Esophagus (tissue), 2 donors: ENCODE measurements around the gene POGZ. TPM values are rescaled to one million over a fixed set of nuclear protein-coding genes. Genes with fewer than 3 reads are reported as not detected.

Experiments used
- H3K27ac ChIP-seq, 2 donors: one replicate each; pipeline ENCODE4 v1.5.1; 2013; ENCODE audit warnings: low read depth in 2 of 2, mild to moderate bottlenecking in 2 of 2, inconsistent platforms in 1 of 2, low read length in 1 of 2, moderate library complexity in 1 of 2
- H3K27me3 ChIP-seq, 2 donors: one replicate each; pipeline ENCODE4 v1.6.1; 2013; ENCODE audit warnings: low read length in 2 of 2, control low read depth in 1 of 2, mild to moderate bottlenecking in 1 of 2; ENCODE audit not compliant: insufficient read depth in 2 of 2, control insufficient read depth in 1 of 2
- H3K36me3 ChIP-seq, 2 donors: one replicate each; pipeline ENCODE4 v1.6.1; 2013; ENCODE audit warnings: low read length in 1 of 2; ENCODE audit not compliant: control insufficient read depth in 2 of 2, insufficient read depth in 2 of 2
- H3K4me1 ChIP-seq, 2 donors: one replicate each; pipeline ENCODE4 v1.6.1; 2013; ENCODE audit warnings: low read length in 1 of 2; ENCODE audit not compliant: control insufficient read depth in 2 of 2, insufficient read depth in 2 of 2
- H3K4me3 ChIP-seq, 2 donors: one replicate each; pipeline ENCODE4 v1.5.1; 2013; ENCODE audit warnings: low read length in 2 of 2, mild to moderate bottlenecking in 2 of 2, low read depth in 1 of 2, moderate library complexity in 1 of 2
- H3K9me3 ChIP-seq, 2 donors: one replicate each; pipeline ENCODE4 v1.6.1; 2013; ENCODE audit warnings: mild to moderate bottlenecking in 2 of 2, low read depth in 1 of 2, low read length in 1 of 2, moderate library complexity in 1 of 2; ENCODE audit not compliant: control insufficient read depth in 2 of 2, insufficient read depth in 1 of 2
- WGBS, 2 donors: extraction: QIAGEN DNeasy Blood & Tissue Kit; methylation state at CpG; one replicate each; pipeline ENCODE4 v1.1.7; 2013; 5-methylcytosine and 5-hydroxymethylcytosine counted together
- polyA plus RNA-seq, 2 donors: library from polyadenylated mRNA; stranded (reverse); fragments of 200-250 nt; gene quantifications; one replicate each; pipeline ENCODE4 v1.2.3, GENCODE V29; 2013
- donor health status: healthy with polysubstance abuse.
- donor health status: Bipolar disorder and iron deficiency.

The POGZ gene
- 10 to 100 TPM; 11.0 to 26.3 TPM for polyA plus RNA-seq

- H3K4me3 ChIP-seq: peak within 1 kb of the TSS; percentile 76 to 86
- WGBS, 2 donors: 13 to 16% methylated on average over 24 to 30 of the region's 30 CpGs
- peak within 1 kb of the TSS; percentile 95 to 98 for H3K27ac ChIP-seq
- no peaks in the 10 kb centered on the region for H3K9me3 ChIP-seq
- H3K27me3 ChIP-seq: no peaks in the 10 kb centered on the region
- no peaks in the 10 kb centered on the region for H3K36me3 ChIP-seq
- H3K4me1 ChIP-seq: peaks cover 0 to 2% of the 10 kb centered on the region in 2 donors
Measured at GRCh38 chr1:151459331-151460046, at the start of gene POGZ. Gene POGZ, minus strand, starts transcription at chr1:151459494. Its CDS starts 17,290 bp downstream, at chr1:151442204.

DNA sequence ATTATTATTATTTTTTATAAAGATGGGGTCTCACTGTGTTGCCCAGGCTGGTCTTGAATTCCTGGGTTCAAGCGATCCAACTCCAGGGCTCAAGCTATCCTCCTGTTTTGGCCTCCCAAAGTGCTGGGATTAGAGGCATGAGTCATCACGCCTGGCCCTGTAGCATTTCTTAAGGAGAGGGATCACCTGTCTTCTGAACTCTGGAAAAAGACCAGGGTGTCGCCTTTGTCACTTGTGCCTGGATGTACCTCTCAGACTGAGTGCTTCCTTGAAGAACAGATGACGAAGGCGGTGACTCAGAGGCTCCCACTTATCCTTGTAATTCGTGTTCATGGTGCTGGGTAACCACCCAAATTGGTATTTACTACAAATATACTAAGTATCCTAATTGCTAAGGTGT, 49.5 kb upstream of the POGZ start:
- Histone ChIP-seq H3K27ac (no peak overlapping the region), H3K4me3 (no peak overlapping the region), H3K36me3 (no peaks in the 10 kb centered on the region), H3K4me1 (peaks cover 8 to 13% of the 10 kb centered on the region in 2 donors), H3K9me3 (no peaks in the 10 kb centered on the region), H3K27me3 (no peaks in the 10 kb centered on the region)
- WGBS, 2 donors: 60 to 69% methylated on average over 6 of the region's 6 CpGs

GRCh38 chr1:151504759-151505158, 45.5 kb upstream of the POGZ start:
- H3K9me3 ChIP-seq: no peaks in the 10 kb centered on the region
- H3K4me3 ChIP-seq: no peak overlapping the region
- H3K36me3 ChIP-seq: no peaks in the 10 kb centered on the region
- H3K27me3 ChIP-seq: no peaks in the 10 kb centered on the region
- 77 to 88% methylated on average over 4 of the region's 4 CpGs for WGBS, 2 donors
- no peak overlapping the region for H3K27ac ChIP-seq
- H3K4me1 ChIP-seq: no peaks in the 10 kb centered on the region

- H3K36me3 ChIP-seq: no peaks in the 10 kb centered on the region
- H3K4me1 ChIP-seq: no peaks in the 10 kb centered on the region
- H3K4me3 ChIP-seq: no peak overlapping the region
- H3K27ac ChIP-seq: no peak overlapping the region
- WGBS, 2 donors: 38 to 43% methylated on average over 3 of the region's 3 CpGs
- H3K27me3 ChIP-seq: no peaks in the 10 kb centered on the region
- no peaks in the 10 kb centered on the region for H3K9me3 ChIP-seq
Measured at GRCh38 chr1:151504252-151504651, 45.0 kb upstream of the POGZ start.

DNA sequence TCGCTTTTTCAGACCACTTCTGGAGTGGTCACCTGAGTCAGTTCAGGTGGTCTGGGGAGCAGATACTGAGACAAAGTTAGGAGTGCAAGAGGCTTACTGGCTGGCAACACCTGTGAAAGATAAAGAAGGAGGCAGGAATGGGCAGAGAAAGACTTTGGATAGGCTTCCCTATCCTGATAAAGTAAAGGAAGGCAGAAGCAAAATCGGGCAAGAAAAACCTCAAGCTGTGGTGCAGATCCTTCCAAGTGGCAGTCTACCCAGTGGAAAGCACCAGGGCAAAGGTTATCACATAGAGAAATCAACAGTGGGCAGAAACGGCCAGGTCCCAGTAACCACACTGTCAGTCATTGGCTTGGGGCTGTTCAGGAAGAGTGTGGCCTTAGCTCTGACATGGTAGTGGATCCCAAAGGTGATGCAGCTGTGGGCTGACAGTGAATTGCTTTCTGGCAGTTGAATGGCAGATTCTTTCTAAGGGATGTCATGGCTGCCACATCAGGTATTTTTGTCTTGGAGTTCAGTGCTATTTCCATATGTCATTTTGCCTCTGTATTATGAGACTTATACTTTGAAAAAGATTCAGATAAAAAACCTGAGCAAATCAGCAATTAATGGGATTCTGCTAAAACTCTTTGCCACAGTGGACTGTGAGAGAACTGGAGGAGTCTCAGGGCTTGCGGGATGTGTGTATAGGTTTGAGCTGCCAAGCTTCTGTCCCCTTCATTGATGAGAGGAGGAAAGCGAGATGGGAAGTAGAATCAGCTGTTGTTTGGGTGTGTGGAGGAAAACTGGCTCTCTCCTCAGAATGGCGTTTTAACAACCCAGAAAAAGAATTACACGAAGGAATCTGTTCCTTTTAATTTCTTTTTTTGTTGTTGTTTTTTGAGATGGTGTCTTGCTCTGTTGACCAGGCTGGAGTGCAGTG, 43.8 kb upstream of the POGZ start:
- Histone ChIP-seq H3K4me3 (no peak overlapping the region), H3K27me3 (no peaks in the 10 kb centered on the region), H3K36me3 (no peaks in the 10 kb centered on the region), H3K9me3 (no peaks in the 10 kb centered on the region), H3K27ac (no peak overlapping the region), H3K4me1 (no peaks in the 10 kb centered on the region)
- 68% methylated on average over 7 of the region's 7 CpGs for WGBS, 2 donors

DNA sequence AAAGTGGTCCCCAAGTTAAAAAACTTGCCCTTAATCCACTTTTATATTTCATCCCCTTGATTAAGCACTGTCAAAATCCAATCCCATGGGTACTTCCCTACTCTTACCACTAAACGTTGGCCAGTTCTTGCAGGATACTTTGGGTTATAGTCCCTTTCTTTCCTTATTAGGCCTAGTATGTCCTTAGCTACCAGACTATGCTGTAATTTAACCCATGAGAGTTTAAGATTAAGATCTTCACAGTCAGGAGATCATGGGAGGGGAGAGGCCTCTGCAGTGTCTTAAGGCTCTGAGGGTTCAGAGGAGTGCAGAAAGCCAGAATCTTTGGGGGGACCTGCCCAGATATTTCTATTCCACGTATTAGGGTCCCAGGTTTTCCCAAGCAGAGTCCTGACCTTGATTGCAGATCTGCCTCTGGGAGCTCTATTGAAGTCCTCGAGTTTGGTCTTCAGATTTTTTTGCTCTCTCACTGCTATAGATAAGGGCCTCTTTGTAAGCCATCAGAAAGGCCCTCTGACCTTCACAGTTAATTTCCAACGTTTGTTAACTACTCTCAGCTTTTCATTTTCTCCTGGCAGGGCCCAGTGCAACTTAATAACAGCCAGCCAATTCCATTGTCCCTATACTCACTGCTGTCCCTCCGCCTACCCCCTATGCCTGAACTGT, 42.9 kb upstream of the POGZ start:
- no peaks in the 10 kb centered on the region for H3K4me1 ChIP-seq
- H3K9me3 ChIP-seq: no peaks in the 10 kb centered on the region
- no peak overlapping the region for H3K27ac ChIP-seq
- H3K36me3 ChIP-seq: no peaks in the 10 kb centered on the region
- 65 to 70% methylated on average over 5 of the region's 5 CpGs for WGBS, 2 donors
- H3K27me3 ChIP-seq: no peaks in the 10 kb centered on the region
- H3K4me3 ChIP-seq: no peak overlapping the region

GRCh38 chr1:151501474-151501873, 42.2 kb upstream of the POGZ start:
- Histone ChIP-seq H3K27me3 (no peaks in the 10 kb centered on the region), H3K4me1 (no peaks in the 10 kb centered on the region), H3K27ac (no peak overlapping the region), H3K9me3 (no peaks in the 10 kb centered on the region), H3K4me3 (no peak overlapping the region), H3K36me3 (no peaks in the 10 kb centered on the region)
- WGBS, 2 donors: 65 to 75% methylated on average over 10 of the region's 10 CpGs

DNA sequence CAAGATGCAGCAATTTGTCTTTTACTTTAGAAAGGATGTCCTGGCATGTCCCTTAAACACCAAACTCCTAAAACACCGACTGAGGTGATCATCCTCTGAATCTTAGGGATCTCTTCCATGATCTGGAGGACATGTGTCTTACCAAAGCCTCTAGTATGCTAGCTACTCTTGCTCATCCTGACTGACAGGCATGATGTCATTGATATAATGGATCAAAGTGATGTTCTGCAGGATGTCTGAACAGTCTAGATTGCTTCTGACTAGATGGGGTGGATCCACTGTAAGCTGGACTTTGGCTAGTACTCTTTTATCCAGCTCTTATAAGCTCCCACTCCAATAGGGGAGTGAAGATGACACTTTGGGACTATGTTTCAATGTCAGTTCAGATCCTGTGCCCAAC, 40.6 kb upstream of the POGZ start:
- no peaks in the 10 kb centered on the region for H3K27me3 ChIP-seq
- 82 to 88% methylated on average over 1 of the region's 1 CpG for WGBS, 2 donors
- no peak overlapping the region for H3K4me3 ChIP-seq
- no peak overlapping the region for H3K27ac ChIP-seq
- H3K36me3 ChIP-seq: no peaks in the 10 kb centered on the region
- H3K4me1 ChIP-seq: no peaks in the 10 kb centered on the region
- H3K9me3 ChIP-seq: no peaks in the 10 kb centered on the region

DNA sequence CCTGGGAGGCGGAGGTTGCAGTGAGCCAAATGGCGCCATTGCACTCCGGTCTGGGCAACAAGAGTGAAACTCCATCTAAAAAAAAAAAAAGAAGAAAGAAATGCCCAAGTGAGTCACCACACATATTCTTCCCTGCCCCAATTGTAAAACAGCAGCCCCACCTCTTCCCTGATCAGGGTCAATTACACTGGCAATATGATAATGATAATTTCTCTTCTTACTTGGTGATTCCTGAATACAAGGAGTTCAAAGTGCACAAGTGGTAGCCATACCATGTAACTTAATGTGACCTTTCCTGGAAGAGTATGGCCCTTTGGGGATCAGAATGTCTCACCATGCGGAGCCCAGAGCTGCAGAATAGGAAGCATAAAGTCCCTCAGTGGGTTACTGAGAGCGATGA, 40.1 kb upstream of the POGZ start:
- no peak overlapping the region for H3K27ac ChIP-seq
- no peaks in the 10 kb centered on the region for H3K4me1 ChIP-seq
- no peak overlapping the region for H3K4me3 ChIP-seq
- H3K27me3 ChIP-seq: no peaks in the 10 kb centered on the region
- H3K36me3 ChIP-seq: no peaks in the 10 kb centered on the region
- 88 to 90% methylated on average over 5 of the region's 5 CpGs for WGBS, 2 donors
- H3K9me3 ChIP-seq: no peaks in the 10 kb centered on the region
